ENCODE results near the gene CCDC27.

- TF ChIP-seq, protein P1, sequence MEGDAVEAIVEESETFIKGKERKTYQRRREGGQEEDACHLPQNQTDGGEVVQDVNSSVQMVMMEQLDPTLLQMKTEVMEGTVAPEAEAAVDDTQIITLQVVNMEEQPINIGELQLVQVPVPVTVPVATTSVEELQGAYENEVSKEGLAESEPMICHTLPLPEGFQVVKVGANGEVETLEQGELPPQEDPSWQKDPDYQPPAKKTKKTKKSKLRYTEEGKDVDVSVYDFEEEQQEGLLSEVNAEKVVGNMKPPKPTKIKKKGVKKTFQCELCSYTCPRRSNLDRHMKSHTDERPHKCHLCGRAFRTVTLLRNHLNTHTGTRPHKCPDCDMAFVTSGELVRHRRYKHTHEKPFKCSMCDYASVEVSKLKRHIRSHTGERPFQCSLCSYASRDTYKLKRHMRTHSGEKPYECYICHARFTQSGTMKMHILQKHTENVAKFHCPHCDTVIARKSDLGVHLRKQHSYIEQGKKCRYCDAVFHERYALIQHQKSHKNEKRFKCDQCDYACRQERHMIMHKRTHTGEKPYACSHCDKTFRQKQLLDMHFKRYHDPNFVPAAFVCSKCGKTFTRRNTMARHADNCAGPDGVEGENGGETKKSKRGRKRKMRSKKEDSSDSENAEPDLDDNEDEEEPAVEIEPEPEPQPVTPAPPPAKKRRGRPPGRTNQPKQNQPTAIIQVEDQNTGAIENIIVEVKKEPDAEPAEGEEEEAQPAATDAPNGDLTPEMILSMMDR (IDR thresholded peaks at IDR 0.05) = no peak
- TF ChIP-seq POLR2A (IDR thresholded peaks at IDR 0.05) = no peak
These were observed 10.1 kb downstream of the CCDC27 start for GRCh38 chr1:3762151-3762872.
